Measurements from ENCODE around the gene GASK1A. TPM values are rescaled to one million over a fixed set of nuclear protein-coding genes. Genes with fewer than 3 reads are reported as not detected.

The GASK1A gene
- 24.4 TPM for total RNA-seq

GRCh38 chr3:42979044-42979972 lies at the start of gene GASK1A:
TSS of gene GASK1A (plus strand) at chr3:42979311. CDS start at chr3:42979643, 332 bp downstream.

GRCh38 chr3:43105596-43106292 lies 126.6 kb downstream of the GASK1A start, which contains the start of gene POMGNT2:
TSS of gene POMGNT2 (minus strand) at chr3:43106079. CDS start at chr3:43081431, 24,648 bp downstream.

Other genes with a start within 250 kb of the GASK1A start
- 9.3 TPM for gene CCDC13, start 206.1 kb upstream of the GASK1A start, total RNA-seq
- 116 TPM for gene HIGD1A, start 174.8 kb upstream of the GASK1A start, total RNA-seq
- 1.1 TPM for gene ACKR2, start 169.9 kb upstream of the GASK1A start, total RNA-seq
- not detected for gene CYP8B1, start 103.4 kb upstream of the GASK1A start, total RNA-seq
- 33.0 TPM for gene ZNF662, start 73.2 kb upstream of the GASK1A start, total RNA-seq
- gene POMGNT2, start 126.8 kb downstream of the GASK1A start, total RNA-seq = 31.2 TPM